ENCODE data around the gene FUBP1. TPM values are rescaled to one million over a fixed set of nuclear protein-coding genes. Genes with fewer than 3 reads are reported as not detected.

The FUBP1 gene
- total and polyA plus RNA-seq, 2 of the 13 experiments (the other 11 are each of a cell fraction or from before 2014, with no cell fraction given): 98.1 to 166 TPM

- no peak for TF ChIP-seq ETS1 (CRISPR knock-in tag; IDR thresholded peaks at IDR 0.05)
These were observed 20.0 kb downstream of the FUBP1 start (continued) for GRCh38 chr1:77958850-77959249.

- no TSS peak for BruUV-seq (replicated peaks)
- H4K20me1 ChIP-seq (ENCODE audit: insufficient read depth, low read length): peaks cover 4% of the 10 kb centered on the region; the same call in 1 of the 2 replicates
- no peak overlapping the region for H3K4me3 ChIP-seq (replicated peaks in 1 of 3; ENCODE audit: insufficient read depth in 1 of 3, low read depth in 2 of 3, low read length in 3 of 3)
- TF ChIP-seq RAD21 (CRISPR knock-in tag; IDR thresholded peaks at IDR 0.05) (no peak), ZNF841 (CRISPR knock-in tag; IDR thresholded peaks at IDR 0.05; ENCODE audit: borderline replicate concordance) (no peak), ZNF512 (CRISPR knock-in tag; IDR thresholded peaks at IDR 0.05) (no peak), NRL (CRISPR knock-in tag; IDR thresholded peaks at IDR 0.05; ENCODE audit: borderline replicate concordance) (no peak), MNT (IDR thresholded peaks at IDR 0.05) (no peak), HNRNPL (IDR thresholded peaks at IDR 0.05; ENCODE audit: low read depth, low read length) (no peak), ZNF280D (CRISPR knock-in tag; IDR thresholded peaks at IDR 0.05) (no peak), ZFX (CRISPR knock-in tag; IDR thresholded peaks at IDR 0.05; ENCODE audit: low read depth) (no peak), POLR2G (IDR thresholded peaks at IDR 0.05; ENCODE audit: low read depth, low read length) (no peak), ATF7-NPFF (CRISPR knock-in tag; IDR thresholded peaks at IDR 0.05; ENCODE audit: low read depth) (no peak), MEIS2 (CRISPR knock-in tag; IDR thresholded peaks at IDR 0.05) (no peak)
- in situ Hi-C loops (cut with HindIII; ENCODE audit: extremely low pct_ligation_motif_present, low pct_unique_long_range_greater_than_20kb): no loop called here
- H2AFZ ChIP-seq (ENCODE audit: low read length): no peak overlapping the region
- ATAC-seq: no peak
- no peak overlapping the region for H3K4me2 ChIP-seq (ENCODE audit: low read depth, low read length)
- intact Hi-C loops (cut with micrococcal nuclease; ENCODE audit: unreplicated experiment): no loop called here
- H3K36me3 ChIP-seq (replicated peaks in 1 of 2; ENCODE audit: control insufficient read depth in 1 of 2, insufficient read depth in 2 of 2, low read length in 2 of 2): peaks cover 33 to 92% of the 10 kb centered on the region in 2 experiments
- no peaks in the 10 kb centered on the region for H3K9me3 ChIP-seq (ENCODE audit: low read length)
- H3K27ac ChIP-seq (ENCODE audit: extremely low read length, insufficient read depth, low read length): no peak overlapping the region
- H3K4me1 ChIP-seq (ENCODE audit: insufficient read depth, low read length): peaks cover 16% of the 10 kb centered on the region
- no peak for FAIRE-seq
- no peaks in the 10 kb centered on the region for H3K27me3 ChIP-seq (ENCODE audit: control insufficient read depth in 1 of 2, insufficient read depth in 2 of 2, low read length in 2 of 2)
- H3K79me2 ChIP-seq (ENCODE audit: insufficient read depth, low read length): peaks cover 10% of the 10 kb centered on the region
- no peak for DNase-seq (ENCODE audit: low spot score)
- CTCF ChIA-PET (ENCODE audit: low intra/inter-chr PET ratio, low total read pairs): no interaction called here
- POLR2A ChIA-PET: no interaction called here
- no peak overlapping the region for H3K9ac ChIP-seq (ENCODE audit: insufficient read depth, low read depth, low read length)
These were observed 20.5 kb downstream of the FUBP1 start for GRCh38 chr1:77958391-77958790.
